K562 (cell line): Measurements from ENCODE around the gene PATL1. TPM values are rescaled to one million over a fixed set of nuclear protein-coding genes. Genes with fewer than 3 reads are reported as not detected.

Source experiments
- ATAC-seq: fragments of 200-7000 bp; cut with Tn5 transposase; 3 replicates; pipeline ENCODE4 v1.9.1; 2020; ENCODE audit warnings: moderate library complexity
- BruUV-seq: library from RNA; stranded (reverse); fragments of 400-500 nt; replicated peaks from 2 replicates; lab custom pipeline; 2021; lab: Mats Ljungman, UMichigan
- CTCF ChIA-PET: fragments of 300-600 bp; formaldehyde crosslinking; extraction: SDS; loops from one replicate; lab custom pipeline; 2021; ENCODE audit warnings: low intra/inter-chr PET ratio; lab: Yijun Ruan, JAX
- POLR2A ChIA-PET: fragments of 300-600, 350-650 bp; sonication (Branson Sonifier 250); formaldehyde crosslinking; extraction: SDS; loops from one replicate; lab custom pipeline; 2021; ENCODE audit warnings: antibody characterized with exemption, inconsistent platforms; lab: Yijun Ruan, JAX
- DNase-seq, 4 experiments: peaks; one replicate each; pipeline versions ENCODE4 v3.0.0 to v3.0.0-alpha.2; 2011 to 2018; ENCODE audit warnings: low spot score in 3 of 4, mixed read lengths in 3 of 4; ENCODE audit errors: extremely low read depth in 1 of 4
- FAIRE-seq: peaks from 2 replicates; lab custom pipeline; 2011; peaks lifted over from hg19 to GRCh38; lab: Jason Lieb, UNC
- H2AFZ ChIP-seq: 2 replicates; pipeline ENCODE4 v1.6.0; 2011; ENCODE audit warnings: low read depth, low read length, control low read depth, inconsistent platforms
- H3K27ac ChIP-seq: fragments of 200-600 bp; 3 replicates; pipeline ENCODE4 v1.8.0; 2011; ENCODE audit warnings: low read depth, mild to moderate bottlenecking, control low read depth, inconsistent platforms, low read length, moderate library complexity, mixed read lengths; ENCODE audit errors: extremely low read depth
- H3K27me3 ChIP-seq, 2 experiments: fragments of 300-600 bp in 1 of 2; 2 replicates in 1 of 2; 3 replicates in 1 of 2; pipeline versions ENCODE4 v1.6.0 to v1.8.0; 2011; ENCODE audit warnings: inconsistent platforms in 2 of 2, low read length in 2 of 2, mild to moderate bottlenecking in 1 of 2, mixed read lengths in 1 of 2, moderate library complexity in 1 of 2; ENCODE audit not compliant: control insufficient read depth in 2 of 2, insufficient read depth in 2 of 2
- H3K36me3 ChIP-seq: fragments of 300-600 bp; 3 replicates; pipeline ENCODE4 v1.8.0; 2011; ENCODE audit warnings: mild to moderate bottlenecking, low read length, inconsistent platforms; ENCODE audit not compliant: control insufficient read depth, insufficient read depth
- H3K4me1 ChIP-seq, 2 experiments: fragments of 200-600 bp in 1 of 2; replicated peaks in 1 of 2; 2 replicates in 1 of 2; 3 replicates in 1 of 2; pipeline versions ENCODE4 v1.5.1 to v1.8.0; 2011; ENCODE audit warnings: inconsistent platforms in 2 of 2, low read length in 2 of 2, mild to moderate bottlenecking in 1 of 2, mixed read lengths in 1 of 2, moderate library complexity in 1 of 2; ENCODE audit not compliant: control insufficient read depth in 2 of 2, insufficient read depth in 2 of 2
- H3K4me2 ChIP-seq: 2 replicates; pipeline ENCODE4 v1.6.1; 2011; ENCODE audit warnings: low read length, control low read depth, inconsistent platforms, mixed read lengths; ENCODE audit not compliant: insufficient read depth
- H3K4me3 ChIP-seq: fragments of 200-600 bp; sonication (generic), shearing (Covaris generic); 2 replicates; pipeline ENCODE4 v1.5.1; 2016; ENCODE audit warnings: control low read depth, inconsistent platforms
- H3K79me2 ChIP-seq: fragments of 200-600 bp; 3 replicates; pipeline ENCODE4 v1.8.0; 2011; ENCODE audit warnings: low read length, inconsistent platforms; ENCODE audit not compliant: control insufficient read depth, insufficient read depth
- H3K9ac ChIP-seq, 2 experiments: 2 replicates each; pipeline versions ENCODE4 v1.6.0 to v1.6.1; 2011; ENCODE audit warnings: low read depth in 2 of 2, low read length in 2 of 2, control low read depth in 1 of 2, inconsistent platforms in 1 of 2, mild to moderate bottlenecking in 1 of 2, mixed read lengths in 1 of 2; ENCODE audit not compliant: insufficient read depth in 1 of 2
- H3K9me1 ChIP-seq: one replicate; pipeline ENCODE4 v1.6.0; 2011; ENCODE audit warnings: inconsistent platforms, mild to moderate bottlenecking, low read length, moderate library complexity; ENCODE audit not compliant: control insufficient read depth, insufficient read depth
- H3K9me3 ChIP-seq: replicated peaks from 2 replicates; pipeline ENCODE4 v1.5.1; 2011; ENCODE audit warnings: low read depth, low read length, inconsistent platforms; ENCODE audit not compliant: control insufficient read depth, insufficient read depth
- H4K20me1 ChIP-seq: replicated peaks from 2 replicates; pipeline ENCODE4 v1.6.1; 2011; ENCODE audit warnings: low read length, inconsistent platforms, mixed read lengths; ENCODE audit not compliant: control insufficient read depth, insufficient read depth
- KAT7 ChIP-seq: sonication (generic); formaldehyde crosslinking; IDR thresholded peaks from 2 replicates; pipeline ENCODE4 v1.8.0; 2022; ENCODE audit warnings: missing genetic modification reagents, mild to moderate bottlenecking, borderline replicate concordance
- YY1 ChIP-seq, 3 experiments: IDR thresholded peaks; 2 replicates each; pipeline ENCODE4 v1.6.1; 2011; ENCODE audit warnings: low read length in 2 of 3, mild to moderate bottlenecking in 2 of 3, moderate library complexity in 2 of 3, borderline replicate concordance in 1 of 3, control low read depth in 1 of 3, low read depth in 1 of 3; ENCODE audit not compliant: insufficient read depth in 3 of 3, insufficient replicate concordance in 2 of 3, control insufficient read depth in 1 of 3, insufficient read length in 1 of 3; ENCODE audit errors: extremely low read depth in 1 of 3
- in situ Hi-C: fragments of 300-500 bp; cut with MboI; formaldehyde crosslinking; loops from 4 replicates; pipeline ENCODE4 v1.15.0; 2018; ENCODE audit warnings: inconsistent platforms, mixed read lengths
- intact Hi-C: fragments of 100-400 bp; cut with micrococcal nuclease; formaldehyde crosslinking; loops from 2 replicates; pipeline ENCODE4 v1.14.2; 2022
- polyA plus RNA-seq, 8 experiments: library from polyadenylated mRNA; depleted of rRNA in 4 of 8; stranded (reverse) in 5 of 8; unstranded in 3 of 8; fragments of >200 nt; fragmentation: Nextera tagmentation in 2 of 8; fragmentation: Illumina TruSeq in 1 of 8; extraction: Ambion mirVana in 2 of 8; extraction: Trizol in 1 of 8; gene quantifications; 2 replicates each; pipeline versions ENCODE4 v1.2.1 to v1.2.3, GENCODE V29; 2011 to 2014; ENCODE audit warnings: inconsistent platforms in 1 of 8, missing spikeins in 1 of 8
- total RNA-seq, 7 experiments: library from RNA; depleted of rRNA in 6 of 7; stranded (reverse); fragments of >200 nt in 6 of 7; fragmentation: Illumina TruSeq in 2 of 7; extraction: Trizol in 2 of 7; gene quantifications; 2 replicates each; pipeline versions ENCODE4 v1.2.1 to v1.2.3, GENCODE V29; 2011 to 2021; ENCODE audit warnings: low replicate concordance in 1 of 7
- TF ChIP-seq, protein P1 (sequence below): fragments of 250-450 bp; sonication (Bioruptor Pico); IDR thresholded peaks from 2 replicates; pipeline ENCODE4 v1.5.0; 2021
- TF ChIP-seq, protein P2 (sequence below), 3 experiments: IDR thresholded peaks in 2 of 3; conservative IDR thresholded peaks in 1 of 3; 2 replicates each; pipeline ENCODE4 v1.5.1; 2011 to 2012; ENCODE audit warnings: low read length in 3 of 3, mild to moderate bottlenecking in 3 of 3, control low read depth in 2 of 3, improper control_type of control experiment in 1 of 3, inconsistent platforms in 1 of 3, low read depth in 1 of 3, mixed read lengths in 1 of 3, moderate library complexity in 1 of 3; ENCODE audit not compliant: insufficient read depth in 2 of 3

Gene PATL1
- total and polyA plus RNA-seq, 9 of the 15 experiments (the other 6 are each of a cell fraction or from before 2014, with no cell fraction given) = 3.2 to 48.0 (median 16.4) TPM

DNA sequence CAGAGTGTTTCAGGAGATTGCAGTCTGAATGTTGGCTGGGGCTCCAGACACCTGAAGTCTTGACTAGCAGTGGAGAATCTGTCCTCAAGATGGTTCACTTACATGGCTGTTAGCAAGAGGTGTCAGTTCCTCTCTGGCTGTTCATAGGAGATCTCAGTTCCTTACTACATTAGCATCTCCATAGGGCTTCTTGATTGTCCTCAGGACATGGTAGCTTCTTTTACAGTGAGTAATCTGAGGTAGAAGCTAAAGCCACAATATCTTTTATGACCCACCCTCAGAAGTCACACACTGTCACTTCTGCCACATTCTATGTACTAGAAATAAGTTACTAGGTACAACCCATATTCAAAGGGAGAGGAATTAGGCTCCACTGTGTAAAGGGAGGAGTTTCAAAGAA lies 10.5 kb upstream of the PATL1 start:
- no peaks in the 10 kb centered on the region for H4K20me1 ChIP-seq
- POLR2A ChIA-PET = no interaction called here
- TF ChIP-seq KAT7 (CRISPR knock-in tag) (no peak), YY1 (IDR thresholded peaks at IDR 0.05; ENCODE audit: borderline replicate concordance in 1 of 3, control insufficient read depth in 1 of 3, extremely low read depth in 1 of 3, insufficient read depth in 3 of 3, insufficient read length in 1 of 3, insufficient replicate concordance in 2 of 3, low read depth in 1 of 3, low read length in 2 of 3) (no peak)
- TF ChIP-seq, protein P1, sequence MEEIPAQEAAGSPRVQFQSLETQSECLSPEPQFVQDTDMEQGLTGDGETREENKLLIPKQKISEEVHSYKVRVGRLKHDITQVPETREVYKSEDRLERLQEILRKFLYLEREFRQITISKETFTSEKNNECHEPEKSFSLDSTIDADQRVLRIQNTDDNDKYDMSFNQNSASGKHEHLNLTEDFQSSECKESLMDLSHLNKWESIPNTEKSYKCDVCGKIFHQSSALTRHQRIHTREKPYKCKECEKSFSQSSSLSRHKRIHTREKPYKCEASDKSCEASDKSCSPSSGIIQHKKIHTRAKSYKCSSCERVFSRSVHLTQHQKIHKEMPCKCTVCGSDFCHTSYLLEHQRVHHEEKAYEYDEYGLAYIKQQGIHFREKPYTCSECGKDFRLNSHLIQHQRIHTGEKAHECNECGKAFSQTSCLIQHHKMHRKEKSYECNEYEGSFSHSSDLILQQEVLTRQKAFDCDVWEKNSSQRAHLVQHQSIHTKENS (CRISPR knock-in tag) = no peak
- TF ChIP-seq, protein P2, sequence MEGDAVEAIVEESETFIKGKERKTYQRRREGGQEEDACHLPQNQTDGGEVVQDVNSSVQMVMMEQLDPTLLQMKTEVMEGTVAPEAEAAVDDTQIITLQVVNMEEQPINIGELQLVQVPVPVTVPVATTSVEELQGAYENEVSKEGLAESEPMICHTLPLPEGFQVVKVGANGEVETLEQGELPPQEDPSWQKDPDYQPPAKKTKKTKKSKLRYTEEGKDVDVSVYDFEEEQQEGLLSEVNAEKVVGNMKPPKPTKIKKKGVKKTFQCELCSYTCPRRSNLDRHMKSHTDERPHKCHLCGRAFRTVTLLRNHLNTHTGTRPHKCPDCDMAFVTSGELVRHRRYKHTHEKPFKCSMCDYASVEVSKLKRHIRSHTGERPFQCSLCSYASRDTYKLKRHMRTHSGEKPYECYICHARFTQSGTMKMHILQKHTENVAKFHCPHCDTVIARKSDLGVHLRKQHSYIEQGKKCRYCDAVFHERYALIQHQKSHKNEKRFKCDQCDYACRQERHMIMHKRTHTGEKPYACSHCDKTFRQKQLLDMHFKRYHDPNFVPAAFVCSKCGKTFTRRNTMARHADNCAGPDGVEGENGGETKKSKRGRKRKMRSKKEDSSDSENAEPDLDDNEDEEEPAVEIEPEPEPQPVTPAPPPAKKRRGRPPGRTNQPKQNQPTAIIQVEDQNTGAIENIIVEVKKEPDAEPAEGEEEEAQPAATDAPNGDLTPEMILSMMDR (IDR thresholded peaks at IDR 0.05 in 2 of 3, conservative IDR thresholded peaks at IDR 0.05 in 1 of 3; ENCODE audit: insufficient read depth in 2 of 3, low read depth in 1 of 3, low read length in 3 of 3) = no peak
- CTCF ChIA-PET = no interaction called here
- ATAC-seq = no peak
- H3K27me3 ChIP-seq = no peaks in the 10 kb centered on the region
- no peak overlapping the region for H3K27ac ChIP-seq
- peaks cover 11 to 15% of the 10 kb centered on the region in 2 experiments; a peak in 4 of 5 replicates for H3K4me1 ChIP-seq
- intact Hi-C loops (no loop called here), in situ Hi-C loops (loop anchor here (25.0 kb wide), 1 partner anchor 492 kb away; no protein-coding TSS in a partner anchor)
- no peaks in the 10 kb centered on the region for H3K9me3 ChIP-seq
- H3K9me1 ChIP-seq = no peaks in the 10 kb centered on the region
- no peak for FAIRE-seq
- H3K79me2 ChIP-seq = no peaks in the 10 kb centered on the region
- H2AFZ ChIP-seq = no peak overlapping the region
- no peak overlapping the region for H3K9ac ChIP-seq
- no peak for DNase-seq
- no TSS peak for BruUV-seq
- H3K36me3 ChIP-seq = no peaks in the 10 kb centered on the region
- H3K4me2 ChIP-seq = no peak overlapping the region
- no peak overlapping the region for H3K4me3 ChIP-seq
